HCT116 (cell line): ENCODE results near the gene MFRP. TPM values are rescaled to one million over a fixed set of nuclear protein-coding genes. Genes with fewer than 3 reads are reported as not detected.

Experiments
- ATAC-seq: fragments of 200-7000 bp; cut with Tn5 transposase; 2 replicates; pipeline ENCODE4 v1.9.1; 2020; ENCODE audit warnings: mild to moderate bottlenecking, moderate library complexity
- BruUV-seq: library from RNA; stranded (reverse); fragments of 400-500 nt; replicated peaks from 2 replicates; lab custom pipeline; 2021; lab: Mats Ljungman, UMichigan
- CTCF ChIA-PET: fragments of 300-600 bp; sonication (Branson Sonifier 250); formaldehyde crosslinking; loops from one replicate; lab custom pipeline; 2021; ENCODE audit warnings: antibody characterized with exemption; lab: Charles Lee
- POLR2A ChIA-PET: fragments of 300-600, 350-600 bp; sonication (Branson Sonifier 250); formaldehyde crosslinking; loops from one replicate; lab custom pipeline; 2021; ENCODE audit warnings: antibody characterized with exemption; lab: Charles Lee
- RAD21 ChIA-PET, 2 experiments: fragments of 300-600 bp; sonication (Branson Sonifier 250); formaldehyde crosslinking; loops; one replicate each; lab custom pipeline; 2023; ENCODE audit warnings: low total read pairs in 2 of 2; ENCODE audit not compliant: uncharacterized antibody in 2 of 2, unreplicated experiment in 2 of 2, low non-redundant PET in 1 of 2; lab: Charles Lee
- DNase-seq: peaks from one replicate; pipeline ENCODE4 v3.0.0-alpha.2; 2010; ENCODE audit warnings: low read depth, low spot score
- H2AFZ ChIP-seq: fragments of 200-600 bp; shearing (Covaris generic), sonication (generic); 2 replicates; pipeline ENCODE4 v1.6.1; 2017; ENCODE audit warnings: low read depth, mixed run types, mixed read lengths, antibody characterized with exemption, low read length; ENCODE audit not compliant: poor library complexity, severe bottlenecking
- H3K27ac ChIP-seq: 2 replicates; pipeline ENCODE4 v1.5.1; 2012; ENCODE audit warnings: low read depth, low read length
- H3K27me3 ChIP-seq: fragments of 200-600 bp; sonication (generic); 2 replicates; pipeline ENCODE4 v1.6.1; 2016; ENCODE audit warnings: mixed run types, low read length, mixed read lengths; ENCODE audit not compliant: insufficient read depth
- H3K36me3 ChIP-seq, 2 experiments: fragments of 200-500 bp in 1 of 2; fragments of 200-600 bp in 1 of 2; sonication (Bioruptor generic) in 1 of 2; sonication (generic) in 1 of 2; 2 replicates each; pipeline versions ENCODE4 v1.5.1 to v1.6.1; 2014 to 2016; ENCODE audit warnings: low read length in 2 of 2, inconsistent platforms in 1 of 2, mixed read lengths in 1 of 2, mixed run types in 1 of 2; ENCODE audit not compliant: insufficient read depth in 2 of 2, control insufficient read depth in 1 of 2
- H3K4me1 ChIP-seq, 2 experiments: fragments of 200-600 bp in 1 of 2; sonication (generic) in 1 of 2; 2 replicates each; pipeline versions ENCODE4 v1.5.1 to v1.6.1; 2012 to 2017; ENCODE audit warnings: low read length in 2 of 2, inconsistent platforms in 1 of 2, mild to moderate bottlenecking in 1 of 2, mixed read lengths in 1 of 2, mixed run types in 1 of 2, moderate library complexity in 1 of 2; ENCODE audit not compliant: insufficient read depth in 2 of 2, control insufficient read depth in 1 of 2
- H3K4me2 ChIP-seq: fragments of 200-600 bp; sonication (generic); 2 replicates; pipeline ENCODE4 v1.6.1; 2017; ENCODE audit warnings: mixed run types, low read length, mixed read lengths
- H3K4me3 ChIP-seq, 2 experiments: fragments of 200-600 bp in 1 of 2; sonication (generic) in 1 of 2; replicated peaks in 1 of 2; 2 replicates each; pipeline ENCODE4 v1.5.1; 2011 to 2016; ENCODE audit warnings: low read length in 2 of 2, control low read depth in 1 of 2, low read depth in 1 of 2, mild to moderate bottlenecking in 1 of 2, mixed read lengths in 1 of 2, mixed run types in 1 of 2
- H3K79me2 ChIP-seq: fragments of 200-600 bp; sonication (generic); 2 replicates; pipeline ENCODE4 v1.6.1; 2017; ENCODE audit warnings: mild to moderate bottlenecking, mixed run types, low read length, moderate library complexity, mixed read lengths; ENCODE audit not compliant: insufficient read depth
- H3K9ac ChIP-seq: fragments of 200-600 bp; sonication (generic); 2 replicates; pipeline ENCODE4 v1.6.1; 2016; ENCODE audit warnings: low read length, mixed read lengths
- H3K9me2 ChIP-seq: fragments of 200-600 bp; sonication (generic), shearing (Covaris generic); 2 replicates; pipeline ENCODE4 v1.6.1; 2017; ENCODE audit warnings: mixed run types, mild to moderate bottlenecking, moderate library complexity; ENCODE audit not compliant: insufficient read depth
- H3K9me3 ChIP-seq, 2 experiments: fragments of 200-500 bp in 1 of 2; fragments of 200-600 bp in 1 of 2; sonication (Bioruptor generic) in 1 of 2; sonication (generic) in 1 of 2; 2 replicates each; pipeline ENCODE4 v1.6.1; 2014 to 2017; ENCODE audit warnings: low read length in 2 of 2, mixed read lengths in 2 of 2, inconsistent platforms in 1 of 2, low read depth in 1 of 2, mild to moderate bottlenecking in 1 of 2, mixed run types in 1 of 2, moderate library complexity in 1 of 2; ENCODE audit not compliant: control insufficient read depth in 1 of 2, insufficient read depth in 1 of 2
- H4K20me1 ChIP-seq: fragments of 200-600 bp; sonication (generic), shearing (Covaris generic); 2 replicates; pipeline ENCODE4 v1.6.1; 2017; ENCODE audit warnings: mixed run types, mild to moderate bottlenecking, moderate library complexity; ENCODE audit not compliant: insufficient read depth
- ATF3 ChIP-seq: IDR thresholded peaks from 2 replicates; pipeline ENCODE4 v1.6.1; 2012
- CEBPB ChIP-seq: IDR thresholded peaks from 2 replicates; pipeline ENCODE4 v1.6.1; 2012; ENCODE audit warnings: low read depth
- EGR1 ChIP-seq: IDR thresholded peaks from 2 replicates; pipeline ENCODE4 v1.6.1; 2012; ENCODE audit warnings: low read depth
- ELF1 ChIP-seq: IDR thresholded peaks from 2 replicates; pipeline ENCODE4 v1.6.1; 2012; ENCODE audit warnings: low read depth, borderline replicate concordance
- EZH2 ChIP-seq: fragments of 200-600 bp; sonication (generic); IDR thresholded peaks from 2 replicates; pipeline ENCODE4 v1.6.1; 2017; ENCODE audit warnings: antibody characterized with exemption, mixed run types
- EZH2phosphoT487 ChIP-seq: fragments of 200-600 bp; IDR thresholded peaks from 2 replicates; pipeline ENCODE4 v1.6.1; 2018; ENCODE audit warnings: antibody characterized with exemption, borderline replicate concordance
- FOSL1 ChIP-seq: IDR thresholded peaks from 2 replicates; pipeline ENCODE4 v1.6.1; 2012; ENCODE audit warnings: low read depth
- JUND ChIP-seq: IDR thresholded peaks from 2 replicates; pipeline ENCODE4 v1.6.1; 2012
- POLR2A ChIP-seq: IDR thresholded peaks from 2 replicates; pipeline ENCODE4 v1.7.0; 2011; ENCODE audit warnings: borderline replicate concordance; ENCODE audit not compliant: insufficient read depth, insufficient read length; ENCODE audit errors: extremely low read depth
- POLR2AphosphoS5 ChIP-seq: IDR thresholded peaks from 2 replicates; pipeline ENCODE4 v1.6.1; 2011; ENCODE audit warnings: mild to moderate bottlenecking, low read depth, low read length, moderate library complexity
- SIN3A ChIP-seq: IDR thresholded peaks from 2 replicates; pipeline ENCODE4 v1.6.1; 2012; ENCODE audit warnings: low read depth
- YY1 ChIP-seq: IDR thresholded peaks from 2 replicates; pipeline ENCODE4 v1.6.1; 2011; ENCODE audit warnings: low read length, low read depth, moderate library complexity, mild to moderate bottlenecking; ENCODE audit not compliant: insufficient replicate concordance; ENCODE audit errors: extremely low read depth
- ZFX ChIP-seq: fragments of 450-650 bp; IDR thresholded peaks from 2 replicates; pipeline ENCODE4 v1.6.1; 2017
- ZNF274 ChIP-seq: fragments of 200-500 bp; sonication (Bioruptor generic); IDR thresholded peaks from 2 replicates; pipeline ENCODE4 v1.6.1; 2014; ENCODE audit warnings: mild to moderate bottlenecking, low read depth, low read length, inconsistent platforms
- intact Hi-C: fragments of 100-400 bp; cut with micrococcal nuclease; formaldehyde crosslinking; loops from 2 replicates; pipeline ENCODE4 v1.10.0; 2022
- total RNA-seq: library from RNA; stranded (reverse); gene quantifications from one replicate; pipeline ENCODE4 v1.2.1, GENCODE V29; 2021; ENCODE audit not compliant: unreplicated experiment
- TF ChIP-seq, protein P1 (sequence below): IDR thresholded peaks from 2 replicates; pipeline ENCODE4 v1.6.1; 2012
- TF ChIP-seq, protein P2 (sequence below): IDR thresholded peaks from 2 replicates; pipeline ENCODE4 v1.6.1; 2012; ENCODE audit warnings: low read depth
- TF ChIP-seq, protein P3 (sequence below): IDR thresholded peaks from 2 replicates; pipeline ENCODE4 v1.6.1; 2011; ENCODE audit warnings: mild to moderate bottlenecking, low read length, moderate library complexity; ENCODE audit not compliant: insufficient replicate concordance; ENCODE audit errors: extremely low read depth

The MFRP gene
- total RNA-seq, 1 experiment from 2014 or later = not detected

DNA sequence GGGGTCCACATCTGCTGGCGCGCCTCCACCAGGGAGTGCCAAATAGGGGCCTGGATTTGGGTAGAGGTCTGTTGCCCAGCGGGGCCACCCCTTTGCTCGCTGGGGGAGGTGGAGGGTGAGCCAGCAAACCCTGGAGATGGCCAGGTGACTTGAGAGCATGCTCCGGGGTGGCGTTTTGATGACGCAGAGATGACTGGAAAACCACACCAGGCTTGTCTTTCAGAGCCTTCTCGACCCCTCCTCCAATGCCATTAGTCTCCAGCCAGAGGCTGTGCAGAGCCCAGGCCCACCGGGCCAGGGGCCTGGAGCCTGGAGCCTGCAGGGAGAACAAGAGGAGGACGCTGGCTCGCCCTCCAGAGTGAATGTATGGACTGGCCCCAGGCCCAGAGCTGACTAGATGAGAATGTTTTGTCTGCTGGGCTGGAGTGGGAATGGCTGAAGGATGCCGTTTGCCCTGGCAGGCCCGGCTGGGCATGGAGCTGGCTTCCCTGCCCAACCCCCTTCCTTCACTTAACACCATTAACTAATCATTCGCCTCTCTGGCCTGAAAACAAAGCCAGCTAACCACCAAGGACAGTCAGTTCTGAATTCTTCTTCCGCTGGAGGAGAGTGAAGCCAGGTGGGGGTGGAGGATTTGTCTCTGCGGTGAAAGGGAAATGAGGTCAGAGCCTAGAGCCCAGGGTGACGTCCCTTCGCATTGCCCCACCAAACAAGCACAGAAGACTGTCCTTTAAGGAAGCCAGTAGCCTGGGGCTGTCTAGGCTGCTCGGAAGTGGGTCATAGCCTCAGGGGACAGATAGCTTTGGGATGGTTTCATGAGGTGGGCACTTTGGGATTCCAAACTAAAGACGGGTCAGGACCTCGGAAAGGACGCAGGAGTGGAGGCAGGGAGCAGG lies 28.0 kb downstream of the MFRP start:
- POLR2A ChIA-PET = interaction anchor here (1.1 kb wide), 1 partner anchor 11 kb away, joined by 3 read pairs; no protein-coding TSS in a partner anchor
- H3K36me3 ChIP-seq = peaks cover 0 to 4% of the 10 kb centered on the region in 2 experiments; a peak in 2 of 4 replicates
- no peaks in the 10 kb centered on the region for H3K27me3 ChIP-seq
- no peak overlapping the region for H3K27ac ChIP-seq
- H2AFZ ChIP-seq = no peak overlapping the region
- no peak overlapping the region for H3K9ac ChIP-seq
- no peaks in the 10 kb centered on the region for H3K9me3 ChIP-seq
- DNase-seq (no peak), ATAC-seq (no peak)
- no peaks in the 10 kb centered on the region; the same call in 1 of the 2 replicates for H3K79me2 ChIP-seq
- H3K4me1 ChIP-seq = peaks cover 16 to 45% of the 10 kb centered on the region in 2 experiments
- TF ChIP-seq ZFX = no peak
- TF ChIP-seq YY1 = no peak
- no peak for TF ChIP-seq JUND
- TF ChIP-seq SIN3A = no peak
- TF ChIP-seq, protein P1, sequence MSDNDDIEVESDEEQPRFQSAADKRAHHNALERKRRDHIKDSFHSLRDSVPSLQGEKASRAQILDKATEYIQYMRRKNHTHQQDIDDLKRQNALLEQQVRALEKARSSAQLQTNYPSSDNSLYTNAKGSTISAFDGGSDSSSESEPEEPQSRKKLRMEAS = no peak
- TF ChIP-seq EZH2 = no peak
- no peak for TF ChIP-seq POLR2AphosphoS5
- TF ChIP-seq, protein P2, sequence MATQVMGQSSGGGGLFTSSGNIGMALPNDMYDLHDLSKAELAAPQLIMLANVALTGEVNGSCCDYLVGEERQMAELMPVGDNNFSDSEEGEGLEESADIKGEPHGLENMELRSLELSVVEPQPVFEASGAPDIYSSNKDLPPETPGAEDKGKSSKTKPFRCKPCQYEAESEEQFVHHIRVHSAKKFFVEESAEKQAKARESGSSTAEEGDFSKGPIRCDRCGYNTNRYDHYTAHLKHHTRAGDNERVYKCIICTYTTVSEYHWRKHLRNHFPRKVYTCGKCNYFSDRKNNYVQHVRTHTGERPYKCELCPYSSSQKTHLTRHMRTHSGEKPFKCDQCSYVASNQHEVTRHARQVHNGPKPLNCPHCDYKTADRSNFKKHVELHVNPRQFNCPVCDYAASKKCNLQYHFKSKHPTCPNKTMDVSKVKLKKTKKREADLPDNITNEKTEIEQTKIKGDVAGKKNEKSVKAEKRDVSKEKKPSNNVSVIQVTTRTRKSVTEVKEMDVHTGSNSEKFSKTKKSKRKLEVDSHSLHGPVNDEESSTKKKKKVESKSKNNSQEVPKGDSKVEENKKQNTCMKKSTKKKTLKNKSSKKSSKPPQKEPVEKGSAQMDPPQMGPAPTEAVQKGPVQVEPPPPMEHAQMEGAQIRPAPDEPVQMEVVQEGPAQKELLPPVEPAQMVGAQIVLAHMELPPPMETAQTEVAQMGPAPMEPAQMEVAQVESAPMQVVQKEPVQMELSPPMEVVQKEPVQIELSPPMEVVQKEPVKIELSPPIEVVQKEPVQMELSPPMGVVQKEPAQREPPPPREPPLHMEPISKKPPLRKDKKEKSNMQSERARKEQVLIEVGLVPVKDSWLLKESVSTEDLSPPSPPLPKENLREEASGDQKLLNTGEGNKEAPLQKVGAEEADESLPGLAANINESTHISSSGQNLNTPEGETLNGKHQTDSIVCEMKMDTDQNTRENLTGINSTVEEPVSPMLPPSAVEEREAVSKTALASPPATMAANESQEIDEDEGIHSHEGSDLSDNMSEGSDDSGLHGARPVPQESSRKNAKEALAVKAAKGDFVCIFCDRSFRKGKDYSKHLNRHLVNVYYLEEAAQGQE = no peak
- TF ChIP-seq CEBPB = no peak
- TF ChIP-seq EGR1 = no peak
- no peak for TF ChIP-seq ATF3
- TF ChIP-seq ZNF274 = no peak
- TF ChIP-seq, protein P3, sequence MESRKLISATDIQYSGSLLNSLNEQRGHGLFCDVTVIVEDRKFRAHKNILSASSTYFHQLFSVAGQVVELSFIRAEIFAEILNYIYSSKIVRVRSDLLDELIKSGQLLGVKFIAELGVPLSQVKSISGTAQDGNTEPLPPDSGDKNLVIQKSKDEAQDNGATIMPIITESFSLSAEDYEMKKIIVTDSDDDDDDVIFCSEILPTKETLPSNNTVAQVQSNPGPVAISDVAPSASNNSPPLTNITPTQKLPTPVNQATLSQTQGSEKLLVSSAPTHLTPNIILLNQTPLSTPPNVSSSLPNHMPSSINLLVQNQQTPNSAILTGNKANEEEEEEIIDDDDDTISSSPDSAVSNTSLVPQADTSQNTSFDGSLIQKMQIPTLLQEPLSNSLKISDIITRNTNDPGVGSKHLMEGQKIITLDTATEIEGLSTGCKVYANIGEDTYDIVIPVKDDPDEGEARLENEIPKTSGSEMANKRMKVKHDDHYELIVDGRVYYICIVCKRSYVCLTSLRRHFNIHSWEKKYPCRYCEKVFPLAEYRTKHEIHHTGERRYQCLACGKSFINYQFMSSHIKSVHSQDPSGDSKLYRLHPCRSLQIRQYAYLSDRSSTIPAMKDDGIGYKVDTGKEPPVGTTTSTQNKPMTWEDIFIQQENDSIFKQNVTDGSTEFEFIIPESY = no peak
- no peak for TF ChIP-seq POLR2A
- TF ChIP-seq FOSL1 = no peak
- no peak for TF ChIP-seq ELF1
- no peak for TF ChIP-seq EZH2phosphoT487
- intact Hi-C loops = no loop called here
- no peaks in the 10 kb centered on the region for H4K20me1 ChIP-seq
- H3K4me2 ChIP-seq = 0 out of 2 replicates have a peak overlapping the region, but pooled peaks have one; percentile 6
- RAD21 ChIA-PET = no interaction called here
- BruUV-seq = no TSS peak
- CTCF ChIA-PET = interaction anchor here (0.9 to 1.2 kb wide), 3 partner anchors 22 to 38 kb away, joined by 3 read pairs; no protein-coding TSS in a partner anchor
- no peaks in the 10 kb centered on the region for H3K9me2 ChIP-seq
- H3K4me3 ChIP-seq = no peak overlapping the region
